22Rv1 (cell line): ENCODE measurements around the gene SLC25A10.

Experiments
- H3K27ac ChIP-seq: fragments of 450-650 bp; 2 replicates; pipeline ENCODE4 v1.5.1; 2017
- ZFX ChIP-seq: fragments of 450-650 bp; IDR thresholded peaks from 2 replicates; pipeline ENCODE4 v1.6.1; 2017; ENCODE audit warnings: antibody characterized with exemption, borderline replicate concordance
- TF ChIP-seq, protein P1 (sequence below): fragments of 450-650 bp; IDR thresholded peaks from 2 replicates; pipeline ENCODE4 v1.5.1; 2017; ENCODE audit warnings: mild to moderate bottlenecking

SLC25A10 gene

DNA sequence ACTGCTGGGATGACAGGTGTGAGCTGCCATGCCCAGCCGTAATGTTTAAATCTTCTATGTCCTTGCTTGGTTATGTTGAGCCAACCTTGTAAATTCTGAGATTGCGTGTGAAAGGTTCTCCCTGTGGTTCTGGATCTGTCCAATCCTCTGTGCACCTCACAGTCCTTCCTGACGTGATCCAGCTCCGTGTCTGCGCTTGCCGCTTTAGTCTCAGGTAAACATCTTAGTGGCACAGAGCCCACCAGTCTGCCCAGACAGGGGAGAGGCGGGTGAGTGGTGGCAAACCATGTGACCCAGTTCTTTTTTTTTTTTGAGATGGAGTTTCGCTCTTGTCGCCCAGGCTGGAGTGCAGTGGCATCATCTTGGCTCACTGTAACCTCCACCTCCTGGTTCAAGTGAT, 13.9 kb downstream of the SLC25A10 start:
- H3K27ac ChIP-seq, result peak overlapping the region; percentile 69
- TF ChIP-seq ZFX, result no peak
- TF ChIP-seq, protein P1, sequence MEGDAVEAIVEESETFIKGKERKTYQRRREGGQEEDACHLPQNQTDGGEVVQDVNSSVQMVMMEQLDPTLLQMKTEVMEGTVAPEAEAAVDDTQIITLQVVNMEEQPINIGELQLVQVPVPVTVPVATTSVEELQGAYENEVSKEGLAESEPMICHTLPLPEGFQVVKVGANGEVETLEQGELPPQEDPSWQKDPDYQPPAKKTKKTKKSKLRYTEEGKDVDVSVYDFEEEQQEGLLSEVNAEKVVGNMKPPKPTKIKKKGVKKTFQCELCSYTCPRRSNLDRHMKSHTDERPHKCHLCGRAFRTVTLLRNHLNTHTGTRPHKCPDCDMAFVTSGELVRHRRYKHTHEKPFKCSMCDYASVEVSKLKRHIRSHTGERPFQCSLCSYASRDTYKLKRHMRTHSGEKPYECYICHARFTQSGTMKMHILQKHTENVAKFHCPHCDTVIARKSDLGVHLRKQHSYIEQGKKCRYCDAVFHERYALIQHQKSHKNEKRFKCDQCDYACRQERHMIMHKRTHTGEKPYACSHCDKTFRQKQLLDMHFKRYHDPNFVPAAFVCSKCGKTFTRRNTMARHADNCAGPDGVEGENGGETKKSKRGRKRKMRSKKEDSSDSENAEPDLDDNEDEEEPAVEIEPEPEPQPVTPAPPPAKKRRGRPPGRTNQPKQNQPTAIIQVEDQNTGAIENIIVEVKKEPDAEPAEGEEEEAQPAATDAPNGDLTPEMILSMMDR, result no peak

DNA sequence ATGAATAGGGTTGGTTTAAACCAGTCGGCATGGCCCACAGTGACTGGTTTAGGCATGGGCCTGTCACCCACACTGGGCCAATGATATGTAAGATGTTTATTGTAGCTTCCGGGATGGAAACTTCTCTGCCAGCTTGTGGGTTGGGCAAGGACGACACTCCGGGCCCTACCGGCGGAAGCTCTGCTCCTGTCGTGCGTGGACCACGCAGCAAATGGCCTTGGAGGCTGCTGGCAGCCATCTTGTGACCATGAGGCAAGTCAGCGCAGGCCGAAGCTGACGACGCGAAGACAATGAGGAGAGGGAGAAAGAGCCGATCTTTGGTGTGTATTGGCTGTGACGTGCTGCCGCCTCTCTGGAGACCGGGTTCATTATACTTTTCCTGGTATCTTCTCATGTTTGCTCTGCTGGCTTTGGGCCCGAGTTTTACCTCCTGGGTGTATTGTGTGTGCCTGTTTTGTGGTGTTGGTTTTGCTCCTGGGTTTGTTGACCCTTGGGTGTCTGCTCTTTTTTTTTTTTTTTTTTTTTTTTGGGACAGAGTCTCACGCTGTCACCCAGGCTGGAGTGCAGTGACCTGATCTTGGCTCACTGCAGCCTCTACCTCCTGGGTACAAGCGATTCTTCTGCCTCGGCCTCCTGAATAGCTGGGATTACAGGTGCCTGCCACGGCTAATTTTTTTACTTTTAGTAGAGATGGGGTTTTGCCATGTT, 15.4 kb downstream of the SLC25A10 start:
- no peak for TF ChIP-seq ZFX
- TF ChIP-seq, protein P1, result no peak
- peak overlapping the region; percentile 69 for H3K27ac ChIP-seq

- TF ChIP-seq, protein P1, result peak; percentile 95
- no peak for TF ChIP-seq ZFX
Observed at GRCh38 chr17:81733507-81734404, 21.7 kb downstream of the SLC25A10 start.

DNA sequence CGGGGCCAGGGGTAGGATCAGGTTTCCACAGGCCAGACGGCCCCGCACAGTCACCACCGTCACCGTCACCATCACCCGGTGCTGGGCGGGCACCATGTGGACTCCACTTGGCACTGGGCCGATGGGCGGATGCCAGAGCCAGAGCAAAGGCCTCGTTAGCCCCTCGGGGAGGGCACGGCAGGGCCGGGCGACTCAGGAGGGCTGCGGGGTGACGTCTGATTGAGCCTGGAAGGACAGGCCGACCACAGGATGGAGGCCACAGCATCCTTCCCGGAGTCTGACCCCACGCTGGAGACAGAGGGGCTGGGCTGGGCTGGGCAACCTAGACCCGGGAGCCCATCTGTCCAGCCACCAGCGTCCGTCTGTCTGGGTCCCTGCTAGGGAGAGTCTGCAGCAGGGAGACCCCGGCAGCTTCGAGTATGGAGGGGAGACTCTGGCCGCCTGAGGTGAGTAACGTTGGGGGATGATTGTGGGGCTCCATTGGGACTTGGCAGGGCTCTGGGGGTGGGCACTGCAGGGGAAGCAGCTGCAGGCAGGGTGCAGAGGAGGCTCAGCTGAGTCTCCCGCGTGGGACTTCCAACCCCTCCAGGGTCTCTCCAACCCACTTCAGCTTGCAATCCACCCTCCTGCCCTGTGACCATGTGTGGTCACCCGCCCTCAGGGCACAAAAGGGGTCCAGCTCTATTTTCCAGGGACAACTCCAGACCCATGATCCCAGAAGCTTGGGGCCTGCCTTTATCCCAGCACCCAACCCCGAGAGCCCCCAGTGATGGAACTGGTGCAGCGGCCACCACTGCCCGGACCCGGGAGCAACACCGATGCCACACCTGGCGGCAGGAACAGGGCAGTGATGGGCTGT, 22.6 kb downstream of the SLC25A10 start:
- no peak overlapping the region for H3K27ac ChIP-seq
- TF ChIP-seq, protein P1, result no peak
- TF ChIP-seq ZFX, result no peak

More at GRCh38 chr17:81733507-81734404, 21.7 kb downstream of the SLC25A10 start:
- no peak overlapping the region for H3K27ac ChIP-seq

GRCh38 chr17:81735264-81736102, 23.4 kb downstream of the SLC25A10 start:
- H3K27ac ChIP-seq, result peak overlapping the region; percentile 53
- TF ChIP-seq, protein P1, result no peak
- no peak for TF ChIP-seq ZFX

- H3K27ac ChIP-seq, result no peak overlapping the region
- TF ChIP-seq ZFX, result no peak
- TF ChIP-seq, protein P1, result no peak
Observed at GRCh38 chr17:81737947-81738800, 26.1 kb downstream of the SLC25A10 start.
